Breast epithelium (tissue), 4 donors: ENCODE data around the gene NFXL1. TPM values are rescaled to one million over a fixed set of nuclear protein-coding genes. Genes with fewer than 3 reads are reported as not detected.

Source experiments
- DNase-seq, 2 donors: peaks; one replicate each; pipeline ENCODE4 v3.0.0-alpha.2; 2019; ENCODE audit warnings: low spot score in 2 of 2
- H3K27ac ChIP-seq, 2 donors: fragments of 200-600 bp; sonication (generic) in 1 of 2; one replicate each; pipeline ENCODE4 v1.5.1; 2016 to 2019; ENCODE audit warnings: mild to moderate bottlenecking in 1 of 2
- H3K27me3 ChIP-seq, 2 donors: fragments of 200-600 bp; sonication (generic) in 1 of 2; one replicate each; pipeline versions ENCODE4 v1.5.1 to v1.6.0; 2017 to 2019; ENCODE audit warnings: control low read depth in 1 of 2, mild to moderate bottlenecking in 1 of 2
- H3K36me3 ChIP-seq: fragments of 200-600 bp; one replicate; pipeline ENCODE4 v1.5.1; 2019
- H3K4me1 ChIP-seq, 2 donors: fragments of 200-600 bp; sonication (generic); one replicate each; pipeline ENCODE4 v1.5.1; 2016 to 2019; ENCODE audit warnings: control low read depth in 1 of 2
- H3K4me3 ChIP-seq, 3 donors: fragments of 200-600 bp; sonication (generic); 1 replicate in 2 of 3; 2 replicates in 1 of 3; pipeline ENCODE4 v1.5.1; 2016 to 2019; ENCODE audit warnings: mild to moderate bottlenecking in 3 of 3, moderate library complexity in 2 of 3
- H3K9me3 ChIP-seq, 2 donors: fragments of 200-600 bp; sonication (generic) in 1 of 2; one replicate each; pipeline ENCODE4 v1.5.1; 2016 to 2019; ENCODE audit warnings: control low read depth in 1 of 2
- POLR2A ChIP-seq: fragments of 450-650 bp; IDR thresholded peaks from one replicate; pipeline ENCODE4 v1.6.1; 2016; ENCODE audit warnings: antibody characterized with exemption, mild to moderate bottlenecking, moderate library complexity
- POLR2AphosphoS5 ChIP-seq, 3 donors: sonication (generic); formaldehyde crosslinking; IDR thresholded peaks; one replicate each; pipeline ENCODE4 v1.6.1; 2017; ENCODE audit warnings: antibody characterized with exemption in 3 of 3
- intact Hi-C: fragments of 100-400 bp; cut with DNase I; formaldehyde crosslinking; loops from one replicate; pipeline ENCODE4 v1.15.1; 2023; ENCODE audit warnings: low total_unique reads
- total RNA-seq, 3 donors: library from RNA; depleted of rRNA; stranded (reverse); fragments of >200 nt; gene quantifications; one replicate each; pipeline ENCODE4 v1.1.0, GENCODE V29; 2016
- TF ChIP-seq, protein P1 (sequence below), 3 donors: fragments of 450-650 bp; IDR thresholded peaks; one replicate each; pipeline ENCODE4 v1.5.1; 2016 to 2017; ENCODE audit warnings: antibody characterized with exemption in 3 of 3, mild to moderate bottlenecking in 3 of 3, moderate library complexity in 3 of 3

NFXL1 gene
- total RNA-seq, 3 donors from 2014 or later, result 12.5 to 22.7 (median 20.0) TPM

DNA sequence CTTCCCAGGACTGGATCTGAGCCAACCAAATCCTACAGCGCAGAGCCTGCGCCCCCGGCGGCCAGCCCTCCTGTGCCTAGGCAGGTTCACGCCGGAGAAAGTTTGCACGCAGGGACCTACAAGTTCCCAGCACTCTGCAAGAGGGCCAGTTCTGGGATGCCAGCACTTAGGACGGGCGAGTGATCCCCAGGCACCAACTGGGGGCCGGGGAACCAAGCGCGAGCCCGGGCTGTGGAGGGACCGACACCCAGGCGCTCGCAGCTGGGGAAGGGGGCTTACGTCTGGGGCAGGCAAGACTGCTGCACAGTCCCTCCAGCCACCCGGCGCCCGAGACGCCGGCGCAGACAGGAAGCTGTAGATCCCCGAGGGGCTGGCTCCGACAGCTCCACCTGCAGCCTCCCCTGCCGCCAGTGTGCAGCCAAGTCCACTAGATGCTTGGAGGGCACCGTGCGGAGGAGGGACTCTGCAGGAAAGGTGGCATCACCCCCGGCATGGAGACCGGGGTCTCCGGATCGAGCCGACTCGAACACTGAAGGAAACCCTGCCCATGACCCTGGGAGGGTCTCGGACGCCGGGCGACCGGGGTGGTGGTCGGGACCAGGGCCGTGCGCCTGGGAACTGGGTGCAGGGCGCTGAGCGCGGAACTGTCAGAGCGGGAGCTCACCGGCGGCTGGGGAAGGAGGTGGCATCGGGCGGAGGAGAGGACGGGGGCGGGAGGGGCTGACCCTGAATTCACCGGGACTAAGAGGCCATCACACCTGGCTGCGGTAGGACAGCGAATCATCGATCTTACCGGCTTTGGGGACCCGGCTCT, 77.1 kb downstream of the NFXL1 start:
- Histone ChIP-seq H3K4me3 (peak overlapping the region; percentile 42 to 71 (median 57)), H3K27ac (no peak overlapping the region), H3K4me1 (no peaks in the 10 kb centered on the region), H3K36me3 (no peaks in the 10 kb centered on the region), H3K27me3 (no peaks in the 10 kb centered on the region), H3K9me3 (no peaks in the 10 kb centered on the region)
- TF ChIP-seq, protein P1, sequence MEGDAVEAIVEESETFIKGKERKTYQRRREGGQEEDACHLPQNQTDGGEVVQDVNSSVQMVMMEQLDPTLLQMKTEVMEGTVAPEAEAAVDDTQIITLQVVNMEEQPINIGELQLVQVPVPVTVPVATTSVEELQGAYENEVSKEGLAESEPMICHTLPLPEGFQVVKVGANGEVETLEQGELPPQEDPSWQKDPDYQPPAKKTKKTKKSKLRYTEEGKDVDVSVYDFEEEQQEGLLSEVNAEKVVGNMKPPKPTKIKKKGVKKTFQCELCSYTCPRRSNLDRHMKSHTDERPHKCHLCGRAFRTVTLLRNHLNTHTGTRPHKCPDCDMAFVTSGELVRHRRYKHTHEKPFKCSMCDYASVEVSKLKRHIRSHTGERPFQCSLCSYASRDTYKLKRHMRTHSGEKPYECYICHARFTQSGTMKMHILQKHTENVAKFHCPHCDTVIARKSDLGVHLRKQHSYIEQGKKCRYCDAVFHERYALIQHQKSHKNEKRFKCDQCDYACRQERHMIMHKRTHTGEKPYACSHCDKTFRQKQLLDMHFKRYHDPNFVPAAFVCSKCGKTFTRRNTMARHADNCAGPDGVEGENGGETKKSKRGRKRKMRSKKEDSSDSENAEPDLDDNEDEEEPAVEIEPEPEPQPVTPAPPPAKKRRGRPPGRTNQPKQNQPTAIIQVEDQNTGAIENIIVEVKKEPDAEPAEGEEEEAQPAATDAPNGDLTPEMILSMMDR (IDR thresholded peaks at IDR 0.05), result no peak
- TF ChIP-seq POLR2AphosphoS5 (IDR thresholded peaks at IDR 0.05), result no peak
- no peak for TF ChIP-seq POLR2A
- intact Hi-C loops, result loop anchor here (1.0 kb wide), 1 partner anchor 22 kb away; no protein-coding TSS in a partner anchor
- DNase-seq, result peak in 1 of 2 donors; percentile 21

DNA sequence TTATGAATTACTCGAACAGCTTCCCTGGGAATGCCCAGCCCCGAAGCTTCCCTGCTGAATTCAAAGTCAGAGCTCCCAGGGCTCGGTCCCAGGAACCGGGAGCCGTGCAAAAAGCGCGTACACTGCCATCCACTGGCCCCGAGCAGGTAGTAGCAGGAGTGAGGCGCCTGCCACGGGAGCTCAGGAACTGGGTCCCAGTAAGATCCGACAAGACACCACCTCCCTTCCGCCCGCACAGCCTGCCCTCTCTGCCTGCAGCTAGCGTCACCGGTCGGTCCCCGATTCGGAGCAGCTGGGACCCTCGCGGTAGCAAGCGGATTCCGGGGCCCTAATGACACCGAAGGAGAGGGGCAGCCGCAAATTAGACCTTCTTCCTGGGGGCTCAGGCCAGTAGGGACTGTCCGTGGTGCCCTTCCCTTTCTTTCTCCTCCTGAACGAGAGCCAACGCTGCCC, 77.7 kb downstream of the NFXL1 start:
- DNase-seq, result peak; percentile 56 to 74
- intact Hi-C loops, result loop anchor here (1.0 kb wide), 1 partner anchor 21 kb away; no protein-coding TSS in a partner anchor
- Histone ChIP-seq H3K27me3 (no peaks in the 10 kb centered on the region), H3K9me3 (no peaks in the 10 kb centered on the region), H3K36me3 (no peaks in the 10 kb centered on the region), H3K27ac (no peak overlapping the region), H3K4me1 (no peaks in the 10 kb centered on the region), H3K4me3 (peak overlapping the region; percentile 42 to 71 (median 57))
- TF ChIP-seq, protein P1 (IDR thresholded peaks at IDR 0.05), result peak in 2 of 3 donors; percentile 35 to 53
- no peak for TF ChIP-seq POLR2AphosphoS5 (IDR thresholded peaks at IDR 0.05)

DNA sequence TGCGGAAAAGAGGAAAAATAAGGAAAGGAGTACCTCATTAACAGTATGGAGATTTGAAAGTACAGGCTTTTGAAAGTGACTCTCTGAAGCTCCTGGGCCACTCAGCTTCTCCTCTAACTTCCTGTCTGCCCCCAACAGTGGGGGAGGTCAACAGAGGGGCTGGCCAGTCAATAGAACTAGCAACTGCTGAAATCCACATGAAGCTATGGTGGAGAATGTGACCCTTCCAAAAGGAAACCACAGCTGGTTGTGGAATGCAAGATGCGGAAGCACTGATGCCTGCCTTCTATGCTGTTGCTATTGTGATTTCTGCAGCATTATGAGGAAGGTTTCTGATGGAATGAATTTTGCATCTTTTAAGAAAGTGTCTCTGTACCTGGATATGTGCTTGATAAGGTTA, 78.9 kb downstream of the NFXL1 start:
- Histone ChIP-seq H3K27me3 (no peaks in the 10 kb centered on the region), H3K9me3 (no peaks in the 10 kb centered on the region), H3K4me3 (no peak overlapping the region), H3K36me3 (no peaks in the 10 kb centered on the region), H3K27ac (no peak overlapping the region), H3K4me1 (no peaks in the 10 kb centered on the region)
- TF ChIP-seq, protein P1 (IDR thresholded peaks at IDR 0.05), result no peak
- TF ChIP-seq POLR2A, result no peak
- TF ChIP-seq POLR2AphosphoS5 (IDR thresholded peaks at IDR 0.05), result no peak
- no peak for DNase-seq
- intact Hi-C loops, result no loop called here

DNA sequence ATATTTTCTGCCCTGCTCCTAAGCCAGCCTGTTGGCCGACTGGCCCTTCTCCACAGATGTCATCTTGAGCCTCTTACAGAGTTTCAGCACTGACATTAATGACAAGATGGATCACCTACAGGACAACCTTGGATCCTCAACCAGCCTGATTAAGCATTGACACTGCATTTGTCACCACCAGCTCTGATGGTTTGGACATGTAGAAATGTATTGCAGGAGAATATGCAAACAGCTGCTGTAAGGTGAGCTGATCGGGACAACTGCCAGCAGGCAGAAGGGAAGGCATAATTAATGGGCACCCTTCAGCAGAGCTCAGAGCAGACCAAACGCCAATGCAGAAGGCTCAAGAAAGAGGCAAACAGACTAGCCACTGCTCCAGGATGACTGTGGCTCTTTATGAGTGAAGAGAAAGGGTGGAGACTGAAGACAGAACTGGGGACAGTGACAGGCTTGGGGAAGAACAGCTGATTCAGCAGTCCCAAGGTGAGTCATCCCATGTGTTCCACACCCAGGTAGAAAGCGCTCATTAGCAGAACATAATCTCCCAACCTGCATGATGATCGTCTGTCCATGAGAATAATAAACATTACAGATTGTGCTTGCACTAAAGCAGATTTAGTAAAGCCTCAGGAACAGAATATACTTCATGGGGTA, 83.2 kb downstream of the NFXL1 start:
- intact Hi-C loops, result no loop called here
- DNase-seq, result no peak
- no peak overlapping the region for H3K4me3 ChIP-seq
- no peak overlapping the region for H3K27ac ChIP-seq
- no peak for TF ChIP-seq POLR2AphosphoS5 (IDR thresholded peaks at IDR 0.05)
- TF ChIP-seq, protein P1 (IDR thresholded peaks at IDR 0.05), result no peak
- TF ChIP-seq POLR2A, result no peak
- H3K4me1 ChIP-seq, result no peaks in the 10 kb centered on the region
- H3K27me3 ChIP-seq, result peaks cover 0 to 3% of the 10 kb centered on the region in 2 donors
- no peaks in the 10 kb centered on the region for H3K9me3 ChIP-seq
- H3K36me3 ChIP-seq, result no peaks in the 10 kb centered on the region
